Middle frontal gyrus (tissue), 1 donor: ENCODE data around the gene METAP2.
"Not testable (repeated sequence)": the region's sequence is repeated elsewhere in the genome, so short reads cannot be mapped to it uniquely, and the experiment has no call there.

Source experiments
- DNase-seq: peaks from one replicate; pipeline ENCODE4 v3.0.0-alpha.2; 2015; ENCODE audit warnings: low spot score; ENCODE audit errors: extremely low spot score

METAP2 gene

DNA sequence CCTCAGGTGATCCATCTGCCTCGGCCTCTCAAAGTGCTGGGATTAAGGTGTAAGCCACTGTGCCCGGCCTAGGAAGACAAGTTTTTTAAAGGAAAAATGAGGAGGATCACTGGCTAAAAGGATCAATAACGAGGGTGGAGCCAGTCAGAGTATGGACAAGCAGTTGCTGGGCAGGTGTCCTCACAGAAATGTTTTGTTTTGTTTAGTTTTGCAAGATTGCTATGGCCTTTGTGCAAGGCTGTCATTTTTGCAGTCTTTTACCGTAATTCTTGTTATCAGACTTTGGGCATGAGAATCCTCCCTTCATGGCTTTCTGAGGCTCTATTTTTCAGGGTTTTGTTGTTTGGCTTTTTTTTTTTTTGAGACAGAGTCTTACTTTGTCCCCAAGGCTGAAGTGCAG, 11.9 kb upstream of the METAP2 start:
- DNase-seq, result no peak

DNA sequence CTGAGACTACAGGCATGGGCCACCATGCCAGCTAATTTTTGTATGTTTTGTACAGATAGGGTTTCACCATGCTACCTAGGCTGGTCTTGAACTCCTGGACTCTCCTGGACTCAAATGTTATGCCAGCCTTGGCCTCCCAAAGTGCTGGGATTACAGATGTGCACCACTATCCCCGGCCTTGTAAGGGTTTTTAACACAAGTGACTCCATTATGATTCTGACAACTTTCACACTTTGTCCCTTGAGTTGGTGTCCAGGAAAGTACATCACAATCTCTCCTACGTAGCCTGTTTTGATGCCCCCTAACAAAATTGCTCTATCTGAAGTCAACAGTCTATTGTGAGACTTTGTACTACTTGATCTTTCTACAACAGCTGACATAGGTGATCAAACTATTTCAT, 11.4 kb upstream of the METAP2 start:
- DNase-seq, result no peak

DNA sequence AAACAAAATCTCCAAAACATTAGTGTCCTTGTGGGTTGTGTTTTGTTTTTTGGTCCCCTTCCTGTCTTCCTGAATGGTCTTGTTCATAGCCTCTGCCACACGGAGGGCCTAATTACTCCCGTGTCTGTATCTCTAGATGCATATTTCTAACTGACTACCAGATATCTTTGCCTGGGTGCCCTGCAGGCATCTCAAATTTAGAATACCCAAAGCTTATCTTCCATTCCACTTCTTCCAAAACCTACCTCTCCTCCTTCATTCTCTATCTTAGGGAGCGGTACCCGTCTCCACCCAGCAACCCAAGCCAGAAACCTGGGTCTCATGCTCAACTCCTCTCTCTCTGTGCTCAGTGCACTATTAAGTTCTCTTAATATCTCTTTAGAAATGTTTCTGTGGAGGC, 10.9 kb upstream of the METAP2 start:
- DNase-seq, result no peak

DNA sequence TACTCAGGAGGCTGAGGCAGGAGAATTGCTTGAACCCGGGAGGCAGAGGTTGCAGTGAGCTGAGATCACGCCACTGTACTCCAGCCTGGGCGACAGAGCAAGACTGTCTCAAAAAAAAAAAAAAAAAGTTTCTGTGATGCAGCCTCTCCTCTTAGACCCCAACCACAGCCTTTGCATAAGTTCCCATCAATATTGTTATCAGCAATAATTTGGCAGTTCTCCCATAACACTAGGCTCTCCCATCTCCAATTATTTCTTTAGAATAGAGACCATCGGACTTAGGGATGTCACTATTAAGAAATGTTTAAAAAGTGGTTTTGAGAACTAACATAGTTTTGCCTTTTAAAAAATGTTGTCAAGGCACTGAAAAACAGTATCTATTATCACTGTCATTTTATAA, 10.2 kb upstream of the METAP2 start:
- DNase-seq, result not testable (repeated sequence)

DNA sequence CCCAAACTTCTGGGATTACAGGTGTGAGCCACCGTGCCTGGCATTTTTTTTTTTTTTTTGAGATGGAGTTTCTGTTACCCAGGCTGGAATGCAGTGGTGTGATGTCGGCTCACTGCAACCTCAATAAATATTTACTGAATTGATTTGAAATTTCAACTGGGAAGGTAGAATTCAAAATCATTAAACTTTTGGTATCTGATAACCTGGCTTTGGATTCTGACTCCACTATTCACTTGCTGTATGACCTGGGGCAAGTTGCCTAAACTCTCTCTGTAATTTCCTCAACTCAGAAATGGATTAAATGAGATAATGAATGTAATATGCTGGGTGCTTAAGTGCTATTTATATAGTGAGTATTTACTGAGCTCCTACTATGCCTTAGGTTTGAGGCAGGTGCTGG, 8.7 kb upstream of the METAP2 start:
- DNase-seq, result no peak

DNA sequence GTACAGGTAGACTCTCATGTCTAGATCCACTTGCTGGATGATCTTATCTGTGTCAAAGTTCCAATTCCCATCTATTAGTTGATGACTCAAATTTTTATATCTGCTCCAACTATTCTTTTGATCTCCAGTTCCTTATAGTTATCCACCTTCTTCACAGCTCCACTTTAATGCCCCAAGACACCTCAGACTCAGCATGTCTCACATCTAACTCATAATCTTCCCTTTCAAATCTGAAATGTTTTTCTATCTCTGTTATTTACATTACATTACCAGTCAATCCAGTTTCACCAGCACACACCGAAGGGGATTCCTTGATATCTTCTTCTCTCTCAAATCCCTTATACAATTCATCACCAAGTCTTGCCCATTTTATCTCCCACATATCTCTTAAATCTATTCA, 3.7 kb upstream of the METAP2 start:
- no peak for DNase-seq

DNA sequence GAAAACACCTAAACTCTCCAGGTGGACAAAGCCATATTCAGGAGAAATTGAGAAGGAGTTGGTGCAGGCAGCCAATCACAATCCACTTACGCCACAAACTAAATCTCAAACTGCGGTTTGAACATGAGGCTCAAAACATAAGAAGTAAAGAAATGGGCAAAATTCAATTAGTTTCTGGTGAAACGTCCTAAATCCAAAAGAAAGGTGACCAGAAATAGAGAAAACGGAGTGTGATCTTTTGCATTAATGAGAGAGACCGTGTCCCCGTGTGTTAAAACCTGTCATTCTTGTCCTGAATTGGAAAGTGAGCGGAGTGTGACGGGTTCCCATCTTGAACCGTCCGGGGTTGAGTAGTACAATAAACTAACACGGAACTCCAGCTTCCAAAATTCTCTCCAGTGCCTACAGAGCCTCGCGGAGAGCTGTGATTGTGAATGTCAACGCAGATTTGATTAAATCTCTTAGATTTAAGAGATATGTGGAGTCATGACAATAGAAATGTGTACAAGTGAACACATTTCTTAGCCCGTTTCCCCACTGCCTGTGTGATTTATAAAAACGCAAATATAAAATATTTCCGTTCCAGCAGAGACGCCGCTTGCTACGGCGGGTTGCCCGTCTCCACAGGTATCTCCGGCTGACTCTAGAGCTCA, 595 bp upstream of the METAP2 start:
- no peak for DNase-seq

DNA sequence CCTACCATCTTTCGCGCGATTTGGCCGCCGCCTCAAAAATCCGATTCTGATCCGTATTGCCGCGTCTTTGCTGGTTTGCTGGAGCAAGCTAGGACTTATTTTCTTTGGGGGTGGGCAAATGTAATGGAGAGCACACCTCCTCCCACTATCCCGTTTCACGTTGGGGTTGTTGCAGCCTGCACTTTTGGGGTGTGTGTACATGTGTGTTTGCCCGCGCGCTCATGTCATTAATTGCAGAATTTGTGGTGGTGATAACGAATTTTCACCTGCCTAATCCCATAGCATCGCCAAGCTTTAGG, 657 bp downstream of the METAP2 start:
- DNase-seq, result no peak

DNA sequence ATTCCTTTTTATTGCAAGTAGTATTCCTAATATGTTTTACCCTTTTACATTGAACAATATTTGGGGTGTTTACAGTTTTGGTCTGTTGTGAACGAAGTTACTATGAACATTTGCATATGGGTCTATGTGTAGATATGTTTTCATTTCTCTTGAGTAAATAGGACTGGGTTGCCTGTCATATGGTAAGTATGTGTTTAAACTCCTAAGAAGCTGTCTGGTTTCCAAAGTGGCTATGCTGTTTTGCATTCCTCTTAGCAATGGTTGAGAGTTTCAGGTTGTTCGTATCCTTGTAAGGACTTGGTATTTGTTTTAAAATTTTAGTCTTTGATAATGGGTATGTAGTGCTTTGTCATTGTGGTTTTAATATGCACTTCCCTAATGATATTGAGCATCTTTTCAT, 6.3 kb downstream of the METAP2 start:
- no peak for DNase-seq

DNA sequence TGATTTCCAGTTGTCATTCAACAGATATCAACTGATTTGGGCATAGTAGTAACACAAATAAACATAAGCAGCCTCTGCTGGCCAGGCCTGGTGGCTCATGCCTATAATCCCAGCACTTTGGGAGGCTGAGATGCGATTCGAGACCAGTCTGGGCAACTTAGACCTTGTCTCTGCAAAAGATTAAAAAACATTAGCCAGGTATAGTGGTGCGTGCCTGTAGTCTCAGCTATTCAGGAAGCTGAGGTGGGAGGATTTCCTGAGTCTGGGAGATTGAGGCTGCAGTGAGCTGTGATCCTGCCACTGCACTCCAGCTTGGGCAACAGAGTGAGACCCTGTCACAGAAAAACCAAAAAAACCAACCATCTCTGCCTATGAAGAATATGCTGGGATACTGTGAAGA, 7.1 kb downstream of the METAP2 start:
- DNase-seq, result no peak

DNA sequence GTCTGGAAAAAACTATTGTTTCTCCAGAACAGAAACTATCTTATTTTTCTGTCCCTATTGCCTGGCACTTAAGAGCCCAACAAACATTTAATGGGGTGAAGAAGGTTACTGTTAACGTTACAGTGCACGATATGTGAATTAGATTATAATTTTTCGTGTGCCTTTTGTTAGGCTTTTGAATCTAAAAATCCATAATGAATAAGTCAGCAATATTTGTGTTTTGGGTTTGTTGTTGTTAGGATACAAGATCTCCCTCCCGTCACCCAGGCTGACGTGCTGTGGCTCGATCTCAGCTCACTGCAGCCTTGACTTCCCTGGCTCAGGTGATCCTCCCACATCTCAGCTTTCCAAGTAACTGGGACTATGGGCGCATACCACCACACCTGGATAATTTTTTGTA, 7.9 kb downstream of the METAP2 start:
- no peak for DNase-seq

DNA sequence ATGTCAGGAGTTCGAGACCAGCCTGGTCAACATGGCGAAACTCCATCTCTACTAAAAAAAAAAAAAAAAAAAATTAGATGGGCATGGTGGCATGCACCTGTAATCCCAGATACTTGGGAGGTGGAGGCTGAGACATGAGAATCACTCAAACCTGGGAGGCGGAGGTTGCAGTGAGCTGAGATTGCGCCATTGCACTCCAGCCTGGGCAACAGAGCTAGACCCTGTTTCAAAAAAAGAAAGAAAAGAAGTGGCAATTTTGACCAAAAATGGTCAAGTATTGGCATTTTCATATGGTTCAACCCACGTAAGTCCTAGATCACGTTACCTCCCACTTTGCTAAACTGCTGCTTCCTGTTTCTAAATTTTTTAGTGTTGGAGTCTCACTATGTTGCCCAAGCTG, 8.6 kb downstream of the METAP2 start:
- not testable (repeated sequence) for DNase-seq

DNA sequence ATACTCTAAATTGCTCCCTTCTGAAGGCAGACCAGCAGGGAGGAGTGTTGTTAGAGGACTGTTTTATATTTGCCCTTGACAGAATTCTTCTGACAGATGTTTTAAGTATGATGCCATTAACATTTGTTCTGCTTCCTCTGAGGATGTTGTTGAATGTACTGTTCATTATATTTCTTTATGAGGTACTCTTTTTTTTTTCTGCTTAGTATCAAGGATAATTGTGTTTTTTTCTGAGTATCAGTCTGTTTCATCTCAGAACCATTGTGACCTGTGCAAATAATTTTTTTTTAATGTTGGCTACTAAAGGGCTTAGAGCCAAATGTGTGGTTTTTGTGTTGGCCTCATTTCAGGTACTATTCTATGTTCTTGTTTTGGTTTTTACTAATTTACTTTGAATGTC, 10.6 kb downstream of the METAP2 start:
- no peak for DNase-seq

DNA sequence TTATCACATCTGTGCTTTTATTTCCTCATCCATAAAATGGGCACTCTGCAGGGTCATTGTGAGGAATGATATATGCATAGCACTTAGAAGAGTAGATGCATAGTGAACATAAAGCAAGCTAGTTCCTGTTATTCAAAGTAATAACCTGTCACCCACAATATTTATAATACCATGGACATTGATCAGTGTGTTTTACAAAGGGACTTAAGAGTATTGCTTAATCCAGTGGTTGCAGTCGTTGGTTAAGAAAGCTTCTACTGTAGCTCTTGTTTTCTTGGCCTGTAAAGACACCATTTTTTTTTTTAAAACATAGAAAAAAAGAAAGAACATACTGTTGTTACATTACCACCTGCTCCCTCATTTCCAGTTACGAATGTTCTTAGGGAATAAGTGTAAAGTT, 13.1 kb downstream of the METAP2 start:
- no peak for DNase-seq

DNA sequence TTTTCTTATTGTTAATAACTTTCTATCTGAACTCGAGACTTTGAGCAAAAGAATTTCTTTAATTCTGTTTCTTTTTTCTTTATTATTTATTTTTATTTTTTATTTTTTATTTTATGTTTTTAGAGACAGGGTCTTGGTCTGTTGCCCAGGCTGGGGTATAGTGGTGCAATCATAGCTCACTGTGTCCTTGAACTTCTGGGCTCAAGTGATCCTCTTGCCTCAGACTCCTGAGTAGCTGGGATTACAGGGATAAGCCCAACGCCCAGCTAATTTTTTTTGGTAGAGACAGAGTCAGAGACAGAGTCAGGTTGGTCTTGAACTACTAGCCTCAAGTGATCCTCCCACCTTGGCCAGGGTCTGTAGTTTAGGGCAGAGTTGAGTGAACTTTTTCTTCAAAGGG, 18.5 kb downstream of the METAP2 start:
- DNase-seq, result no peak

DNA sequence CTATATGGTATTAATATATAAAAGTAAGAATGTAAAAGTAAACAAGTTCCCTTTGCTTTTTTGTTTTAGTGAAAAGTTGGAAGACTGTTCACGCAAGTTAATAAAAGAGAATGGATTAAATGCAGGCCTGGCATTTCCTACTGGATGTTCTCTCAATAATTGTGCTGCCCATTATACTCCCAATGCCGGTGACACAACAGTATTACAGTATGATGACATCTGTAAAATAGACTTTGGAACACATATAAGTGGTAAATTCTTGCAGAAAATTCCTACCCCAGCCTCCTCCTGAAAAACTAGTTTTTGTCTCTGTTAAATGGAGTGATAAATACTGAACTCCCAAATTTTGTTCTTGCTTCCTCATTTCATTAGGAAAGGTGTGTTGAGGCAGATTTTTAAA, 20.9 kb downstream of the METAP2 start:
- DNase-seq, result no peak

DNA sequence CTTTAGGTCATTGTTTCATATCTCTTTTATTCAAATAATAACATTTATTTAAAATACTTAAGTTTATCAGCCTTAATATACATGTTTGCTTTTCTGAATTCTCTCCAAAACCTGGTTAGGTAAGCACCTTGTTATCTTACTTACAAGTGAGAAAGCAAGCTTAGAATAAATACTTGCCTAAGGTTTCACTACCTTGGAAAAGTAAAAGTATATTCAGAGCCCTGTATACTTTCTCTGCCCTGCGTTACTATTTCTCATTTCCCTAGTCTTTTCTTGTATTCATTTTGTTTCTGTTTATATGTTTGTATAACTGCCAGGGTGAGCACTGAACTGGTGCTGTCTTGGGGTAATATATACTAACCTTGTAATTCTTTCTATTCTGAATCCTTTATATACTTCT, 21.5 kb downstream of the METAP2 start:
- DNase-seq, result no peak

DNA sequence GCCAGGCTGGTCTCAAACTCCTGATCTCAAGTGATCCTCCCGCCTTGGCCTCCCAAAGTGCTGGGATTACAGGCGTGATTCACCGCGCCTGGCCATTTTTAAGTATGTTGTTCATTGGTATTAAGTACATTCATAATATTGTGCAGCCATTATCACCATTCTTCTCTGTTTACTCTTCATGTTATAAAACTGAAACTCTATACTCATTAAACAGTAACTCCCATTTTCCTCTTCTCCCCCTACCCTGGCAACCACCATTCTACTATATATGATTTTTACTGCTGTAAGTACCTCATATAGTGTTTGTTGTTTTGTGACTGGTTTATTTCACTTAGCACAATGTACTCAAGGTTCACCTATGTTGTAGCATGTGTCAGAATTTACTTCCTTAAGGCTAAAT, 23.1 kb downstream of the METAP2 start:
- no peak for DNase-seq

DNA sequence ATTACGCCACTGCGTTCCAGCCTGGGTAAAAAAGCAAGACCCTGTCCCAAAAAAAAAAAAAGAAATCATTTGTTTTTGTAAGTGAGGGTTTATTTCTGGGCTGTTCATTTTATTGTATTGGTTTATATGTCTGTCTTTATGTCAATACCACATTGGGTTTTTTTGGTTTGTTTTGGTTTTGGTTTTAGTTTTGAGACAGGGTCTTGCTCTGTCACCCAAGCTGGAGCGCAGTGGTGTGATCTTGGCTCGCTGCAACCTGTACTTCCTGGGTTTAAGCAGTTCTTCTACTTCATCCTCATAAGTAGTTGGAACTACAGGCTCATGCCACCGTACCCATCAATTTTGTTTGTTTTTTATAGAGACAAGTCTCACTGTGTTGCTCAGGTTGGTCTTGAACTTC, 25.0 kb downstream of the METAP2 start:
- DNase-seq, result no peak

DNA sequence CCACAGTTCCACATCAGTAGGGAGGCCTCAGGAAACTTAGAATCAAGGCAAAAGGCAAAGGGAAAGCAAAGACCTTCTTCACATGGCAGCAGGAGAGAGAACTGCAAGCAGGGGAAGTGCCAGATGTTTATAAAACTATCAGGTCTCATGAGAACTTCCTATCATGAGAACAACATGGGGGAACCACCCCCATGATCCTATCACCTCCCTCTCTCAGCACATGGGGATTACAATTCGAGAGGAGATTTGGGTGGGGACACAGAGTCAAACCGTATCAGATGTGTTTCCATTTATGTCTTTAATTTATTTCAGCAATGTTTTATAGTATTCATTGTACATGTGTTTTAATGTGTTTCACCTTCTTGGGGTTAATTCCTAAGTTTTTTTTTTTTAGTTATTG, 25.8 kb downstream of the METAP2 start:
- DNase-seq, result no peak

DNA sequence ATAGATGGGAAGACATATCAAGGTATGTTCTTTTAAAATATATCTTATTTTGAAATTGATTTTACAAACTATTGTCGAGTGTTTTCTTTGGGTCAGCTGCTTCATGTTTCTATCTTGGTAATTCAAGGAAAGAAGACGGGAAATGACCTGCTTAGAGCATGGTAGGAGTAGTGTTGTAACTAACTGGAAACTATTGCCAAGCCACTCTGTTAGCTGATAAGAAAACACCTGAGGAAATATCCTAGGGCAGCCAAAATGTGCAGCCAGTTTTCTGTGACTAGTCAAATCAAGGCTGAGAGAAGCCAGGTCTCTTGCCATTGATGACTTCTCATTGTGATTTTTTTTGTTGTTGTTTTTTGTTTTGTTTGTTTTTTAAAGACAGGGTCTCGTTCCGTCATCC, 30.2 kb downstream of the METAP2 start:
- no peak for DNase-seq

DNA sequence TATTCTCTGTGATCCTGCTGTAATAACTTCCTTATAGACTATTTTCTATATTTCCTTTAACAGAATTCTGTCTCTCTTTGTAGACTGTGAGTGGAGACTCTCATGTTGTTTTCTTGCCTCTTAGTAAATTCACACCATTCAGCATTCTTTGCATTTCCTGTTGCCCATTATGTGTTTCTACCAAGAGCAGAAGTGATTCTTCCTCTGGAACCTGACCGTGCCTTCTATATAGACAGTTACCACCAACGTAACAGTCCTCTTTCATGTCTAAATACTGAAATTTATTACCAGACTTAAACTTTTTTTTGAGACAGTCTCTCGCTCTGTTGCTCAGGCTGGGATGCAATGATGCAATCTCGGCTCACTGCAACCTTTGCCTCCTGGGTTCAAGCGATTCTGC, 31.1 kb downstream of the METAP2 start:
- no peak for DNase-seq

DNA sequence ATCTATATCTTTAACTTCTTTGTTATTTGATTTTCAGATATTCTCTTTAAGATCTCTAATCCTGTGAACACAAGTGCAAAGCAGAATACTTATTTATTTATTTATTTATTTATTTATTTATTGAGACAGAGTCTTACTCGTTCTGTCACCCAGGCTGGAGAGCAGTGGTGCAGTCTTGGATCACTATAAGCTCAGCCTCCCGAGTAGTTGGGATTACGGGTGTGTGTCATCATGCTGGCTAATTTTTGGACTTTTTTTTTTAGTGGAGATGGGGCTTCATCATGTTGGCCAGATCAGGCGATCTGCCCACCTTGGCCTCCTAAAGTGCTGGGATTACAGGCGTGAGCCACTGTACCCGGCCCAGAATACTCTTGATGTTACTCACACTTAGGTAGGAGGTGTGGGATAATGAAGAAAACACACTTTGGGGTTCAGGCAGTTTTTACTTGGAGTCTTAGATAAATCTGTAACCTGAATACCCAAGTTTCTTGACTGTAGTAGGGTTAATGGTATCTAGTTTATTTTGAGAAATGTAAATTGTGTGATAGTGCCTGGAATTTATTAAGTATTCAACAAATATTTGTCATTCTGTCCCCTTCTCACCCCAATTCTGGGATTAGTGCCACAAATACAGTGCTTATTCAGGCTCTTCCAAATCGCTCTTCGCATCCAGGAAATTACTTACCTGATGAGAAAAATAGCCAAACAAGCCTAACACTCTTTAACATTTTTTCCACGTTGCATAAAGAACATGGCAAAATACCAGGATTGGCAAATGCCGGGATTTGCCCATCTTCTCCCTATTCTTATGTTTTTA, 33.0 kb downstream of the METAP2 start:
- no peak for DNase-seq
